Bronchial epithelial cell (primary cell): ENCODE measurements around the gene IGFALS. TPM values are rescaled to one million over a fixed set of nuclear protein-coding genes. Genes with fewer than 3 reads are reported as not detected.

ENCODE experiments used
- DNase-seq: peaks from one replicate; pipeline ENCODE4 v3.0.0-alpha.2; 2010; ENCODE audit warnings: low read depth
- FAIRE-seq: peaks from 2 replicates; lab custom pipeline; 2011; peaks lifted over from hg19 to GRCh38; lab: Jason Lieb, UNC
- H3K27me3 ChIP-seq: 2 replicates; pipeline ENCODE4 v1.5.1; 2011; ENCODE audit warnings: low read length; ENCODE audit not compliant: control insufficient read depth, insufficient read depth
- H3K36me3 ChIP-seq: 2 replicates; pipeline ENCODE4 v1.5.1; 2011; ENCODE audit warnings: low read length; ENCODE audit not compliant: control insufficient read depth, insufficient read depth
- H3K4me3 ChIP-seq: 2 replicates; pipeline ENCODE4 v1.5.1; 2011; ENCODE audit warnings: mild to moderate bottlenecking, low read depth, low read length, control low read depth
- CTCF ChIP-seq: IDR thresholded peaks from 2 replicates; pipeline ENCODE4 v1.5.1; 2011; ENCODE audit warnings: mild to moderate bottlenecking, moderate library complexity, low read length, control low read depth, inconsistent platforms; ENCODE audit not compliant: insufficient read depth, severe bottlenecking
- total RNA-seq: library from RNA; depleted of rRNA; stranded (reverse); fragments of >200 nt; gene quantifications from 2 replicates; pipeline ENCODE4 v1.2.1, GENCODE V29; 2014

Gene IGFALS
- total RNA-seq, 1 donor from 2014 or later: not detected

GRCh38 chr16:1816396-1817275 is 23.1 kb upstream of the IGFALS start:
- FAIRE-seq (no peak), DNase-seq (no peak)
- TF ChIP-seq CTCF: no peak
- Histone ChIP-seq H3K4me3 (no peak overlapping the region), H3K27me3 (no peaks in the 10 kb centered on the region), H3K36me3 (peaks cover 13% of the 10 kb centered on the region)

GRCh38 chr16:1815461-1815860 is 22.0 kb upstream of the IGFALS start:
- peaks cover 13% of the 10 kb centered on the region for H3K36me3 ChIP-seq

GRCh38 chr16:1812732-1813163 is 19.2 kb upstream of the IGFALS start:
- Histone ChIP-seq H3K36me3 (peaks cover 15% of the 10 kb centered on the region), H3K4me3 (no peak overlapping the region), H3K27me3 (no peaks in the 10 kb centered on the region)
- TF ChIP-seq CTCF: peak; percentile 75
- DNase-seq (peak; percentile 55), FAIRE-seq (no peak)

More at GRCh38 chr16:1815461-1815860, 22.0 kb upstream of the IGFALS start:
- no peak for DNase-seq
- H3K27me3 ChIP-seq: no peaks in the 10 kb centered on the region
- FAIRE-seq: peak; percentile 43
- TF ChIP-seq CTCF: no peak
- no peak overlapping the region for H3K4me3 ChIP-seq

DNA sequence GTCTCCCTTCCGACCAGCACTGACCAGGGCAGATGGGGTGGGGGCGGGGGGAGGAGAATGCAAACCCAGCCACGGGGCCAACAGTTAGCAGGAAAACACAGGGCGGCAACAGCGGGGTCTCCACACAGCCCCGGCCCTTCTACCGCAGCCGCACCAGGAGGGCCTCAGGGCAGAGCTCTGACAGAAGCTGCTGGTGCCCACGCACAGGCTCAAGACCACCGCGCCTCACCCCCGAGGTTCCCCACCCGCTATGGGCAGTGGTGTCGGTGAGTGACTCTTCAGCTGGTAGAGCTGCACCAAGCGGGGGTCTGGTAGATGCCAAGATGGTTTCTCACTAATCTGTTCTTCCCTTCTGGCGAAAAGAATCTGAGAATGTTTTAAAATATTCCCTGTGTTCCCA is 17.0 kb upstream of the IGFALS start:
- Histone ChIP-seq H3K4me3 (no peak overlapping the region), H3K27me3 (no peaks in the 10 kb centered on the region), H3K36me3 (peaks cover 10% of the 10 kb centered on the region)
- no peak for DNase-seq
- no peak for FAIRE-seq
- TF ChIP-seq CTCF: no peak

- H3K4me3 ChIP-seq: no peak overlapping the region
- no peak for DNase-seq
- TF ChIP-seq CTCF: no peak
- H3K36me3 ChIP-seq: peaks cover 10% of the 10 kb centered on the region
- H3K27me3 ChIP-seq: no peaks in the 10 kb centered on the region
- FAIRE-seq: no peak
These were observed 16.6 kb upstream of the IGFALS start for GRCh38 chr16:1810106-1810505.
